ENCODE data around the gene SLC15A4.

The SLC15A4 gene

DNA sequence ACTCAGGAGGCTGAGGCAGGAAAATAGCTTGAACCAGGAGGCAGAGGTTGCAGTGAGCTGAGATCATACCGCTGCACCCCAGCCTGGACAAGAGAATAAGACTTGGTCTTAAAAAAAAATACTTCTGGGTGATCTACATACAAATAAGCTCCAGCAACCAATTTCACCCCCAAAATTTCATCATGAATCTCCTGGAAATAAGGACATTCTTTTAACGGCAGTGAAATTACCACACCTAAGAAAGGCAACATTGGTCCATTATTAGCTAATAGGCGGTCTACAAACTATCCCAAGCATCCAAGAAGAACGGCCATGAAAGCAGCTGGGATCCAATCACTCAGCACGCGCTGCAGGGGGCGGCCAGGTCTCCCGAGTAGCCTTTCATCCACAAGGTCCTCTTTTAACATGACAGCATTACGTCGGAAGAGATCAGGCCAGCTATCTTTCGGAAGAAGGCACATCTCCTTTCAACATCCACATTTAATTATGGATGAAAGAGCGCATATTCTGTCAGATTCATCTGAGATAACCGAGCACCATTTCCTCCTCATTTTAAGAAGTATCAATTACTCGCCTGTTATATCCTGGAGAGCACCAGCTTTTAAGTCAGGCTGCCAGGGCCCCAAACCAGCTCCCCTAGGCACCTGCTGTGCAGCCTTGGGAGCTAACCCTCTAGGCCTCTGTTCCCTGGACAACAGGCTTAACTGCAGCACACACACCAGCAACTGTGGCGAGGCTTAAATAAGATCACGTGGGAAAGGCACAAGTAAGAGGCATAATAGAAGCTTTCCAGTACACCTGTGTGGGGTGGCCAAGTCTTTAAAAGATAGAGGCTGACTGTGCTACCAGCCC lies 4.2 kb downstream of the SLC15A4 start:
- Histone ChIP-seq H3K27me3 (ENCODE audit: control insufficient read depth in 1 of 2, insufficient read depth in 2 of 2, low read length in 2 of 2) (no peaks in the 10 kb centered on the region), H3K9ac (ENCODE audit: low read length) (no peak overlapping the region), H3K4me1 (ENCODE audit: insufficient read depth, low read length) (peaks cover 71% of the 10 kb centered on the region), H3K27ac (ENCODE audit: low read depth, low read length) (no peak overlapping the region), H3K4me3 (ENCODE audit: low read depth in 1 of 2, low read length in 2 of 2) (no peak overlapping the region), H3K9me3 (ENCODE audit: low read length) (no peaks in the 10 kb centered on the region), H3K36me3 (ENCODE audit: insufficient read depth, low read length) (peaks cover under 1% of the 10 kb centered on the region)

DNA sequence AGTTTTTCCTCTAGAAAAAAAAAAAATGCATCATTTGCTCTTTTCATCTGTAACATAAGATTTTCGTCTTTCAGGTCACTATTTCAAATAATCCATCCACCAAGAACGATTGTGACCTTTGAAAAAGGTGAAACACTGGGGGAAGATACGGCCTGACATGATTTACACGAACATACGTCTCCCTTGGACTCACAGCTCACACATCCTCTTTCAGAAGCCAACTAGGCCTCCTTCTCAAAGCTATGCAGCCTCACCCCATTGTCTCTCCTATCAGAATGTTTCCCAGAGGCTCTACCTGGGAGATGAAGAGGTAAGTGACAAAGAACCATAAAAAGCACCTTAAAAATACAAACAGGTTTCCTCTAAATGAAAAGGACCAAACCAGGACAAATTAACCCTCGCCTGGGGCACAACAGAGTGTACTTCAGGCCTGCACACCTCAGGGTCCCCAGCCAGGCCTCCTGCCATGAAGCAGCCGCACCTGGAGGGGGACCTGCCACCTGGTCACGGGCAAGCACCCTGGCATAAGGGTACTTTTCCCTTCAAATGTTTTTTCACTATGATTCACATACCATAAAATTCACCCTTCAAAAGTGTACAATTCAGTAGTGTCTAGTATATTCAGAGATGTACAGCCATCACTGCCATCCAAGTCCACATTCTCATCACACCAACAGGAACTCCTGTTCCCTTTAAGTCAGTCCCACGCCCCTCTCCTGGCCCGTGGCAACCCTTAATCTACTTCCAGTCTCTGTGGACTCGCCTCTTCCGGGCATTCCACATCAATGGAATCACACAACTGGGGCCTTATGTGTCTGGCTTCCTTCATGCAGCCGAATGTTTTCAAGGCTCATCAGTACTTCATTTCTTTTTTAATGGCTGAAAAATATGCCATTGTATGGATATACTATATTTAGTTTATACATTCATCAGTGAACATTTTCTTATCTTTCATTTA lies 5.4 kb downstream of the SLC15A4 start:
- peaks cover 78% of the 10 kb centered on the region for H3K4me1 ChIP-seq (ENCODE audit: insufficient read depth, low read length)
- no peaks in the 10 kb centered on the region for H3K27me3 ChIP-seq (ENCODE audit: control insufficient read depth in 1 of 2, insufficient read depth in 2 of 2, low read length in 2 of 2)
- no peak overlapping the region for H3K4me3 ChIP-seq (ENCODE audit: low read depth in 1 of 2, low read length in 2 of 2)
- H3K9ac ChIP-seq (ENCODE audit: low read length): peak overlapping the region; percentile 2
- H3K36me3 ChIP-seq (ENCODE audit: insufficient read depth, low read length): peaks cover 5% of the 10 kb centered on the region
- H3K27ac ChIP-seq (ENCODE audit: low read depth, low read length): peak overlapping the region; percentile 67
- no peaks in the 10 kb centered on the region for H3K9me3 ChIP-seq (ENCODE audit: low read length)

DNA sequence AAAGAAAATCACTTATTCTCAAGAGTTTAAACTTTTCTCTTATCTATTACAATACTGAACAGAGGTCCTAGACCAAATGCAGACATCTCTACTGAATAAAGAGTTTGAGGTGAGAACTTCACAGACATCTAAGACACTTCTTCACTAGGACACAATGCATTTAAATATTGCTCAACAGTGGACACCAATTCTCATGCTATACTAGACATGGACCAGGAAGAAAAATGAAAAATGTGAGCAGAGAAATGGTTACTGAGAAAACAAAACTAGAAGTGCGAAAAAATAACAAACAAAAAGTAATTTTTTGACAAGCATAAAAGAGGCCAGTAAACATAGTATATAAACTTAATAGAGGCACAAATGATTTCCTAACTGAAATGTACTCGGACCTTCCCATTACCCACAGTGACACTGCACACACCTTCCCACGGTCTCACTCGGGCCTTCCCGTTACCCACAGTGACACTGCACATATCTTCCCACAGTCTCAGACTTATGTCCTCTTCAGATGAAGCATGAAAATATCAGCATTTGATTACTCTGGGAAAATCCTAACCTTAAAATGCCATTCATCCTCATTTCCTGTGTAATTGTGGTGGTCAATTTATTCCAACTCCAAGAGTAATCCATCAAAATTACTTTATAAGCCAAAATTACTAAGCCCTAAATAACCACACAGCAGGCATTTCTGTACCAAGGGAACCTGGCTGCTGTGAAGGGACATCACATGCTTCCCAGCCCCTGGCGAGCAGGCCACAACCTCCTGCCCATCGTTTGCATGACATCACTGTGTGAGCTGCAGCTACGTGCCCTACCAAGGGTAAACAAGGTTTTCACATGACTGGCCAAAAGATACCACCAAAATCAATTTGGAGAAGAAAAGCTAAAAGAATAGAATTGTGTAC lies 6.4 kb downstream of the SLC15A4 start:
- H3K4me3 ChIP-seq (ENCODE audit: low read depth in 1 of 2, low read length in 2 of 2): no peak overlapping the region
- peaks cover 5% of the 10 kb centered on the region for H3K36me3 ChIP-seq (ENCODE audit: insufficient read depth, low read length)
- H3K27ac ChIP-seq (ENCODE audit: low read depth, low read length): peak overlapping the region; percentile 67
- no peaks in the 10 kb centered on the region for H3K9me3 ChIP-seq (ENCODE audit: low read length)
- H3K4me1 ChIP-seq (ENCODE audit: insufficient read depth, low read length): peaks cover 82% of the 10 kb centered on the region
- H3K9ac ChIP-seq (ENCODE audit: low read length): no peak overlapping the region
- no peaks in the 10 kb centered on the region for H3K27me3 ChIP-seq (ENCODE audit: control insufficient read depth in 1 of 2, insufficient read depth in 2 of 2, low read length in 2 of 2)

DNA sequence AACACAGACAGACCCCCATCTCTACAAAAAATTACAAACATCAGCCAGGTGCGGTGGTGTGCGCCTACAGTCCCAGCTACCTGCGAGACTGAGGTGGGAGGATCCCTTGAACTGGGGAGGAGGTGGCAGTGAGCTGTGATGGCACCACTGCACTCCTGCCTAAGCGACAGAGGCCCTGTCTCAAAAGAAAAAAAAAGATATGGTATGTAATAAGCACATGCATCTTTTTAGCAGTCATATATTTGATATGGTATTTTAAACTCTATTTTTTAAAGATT lies 7.2 kb downstream of the SLC15A4 start:
- Histone ChIP-seq H3K9ac (ENCODE audit: low read length) (no peak overlapping the region), H3K27ac (ENCODE audit: low read depth, low read length) (no peak overlapping the region), H3K4me3 (ENCODE audit: low read depth in 1 of 2, low read length in 2 of 2) (no peak overlapping the region), H3K4me1 (ENCODE audit: insufficient read depth, low read length) (peaks cover 79% of the 10 kb centered on the region), H3K9me3 (ENCODE audit: low read length) (no peaks in the 10 kb centered on the region), H3K27me3 (ENCODE audit: control insufficient read depth in 1 of 2, insufficient read depth in 2 of 2, low read length in 2 of 2) (no peaks in the 10 kb centered on the region), H3K36me3 (ENCODE audit: insufficient read depth, low read length) (peaks cover 5% of the 10 kb centered on the region)

DNA sequence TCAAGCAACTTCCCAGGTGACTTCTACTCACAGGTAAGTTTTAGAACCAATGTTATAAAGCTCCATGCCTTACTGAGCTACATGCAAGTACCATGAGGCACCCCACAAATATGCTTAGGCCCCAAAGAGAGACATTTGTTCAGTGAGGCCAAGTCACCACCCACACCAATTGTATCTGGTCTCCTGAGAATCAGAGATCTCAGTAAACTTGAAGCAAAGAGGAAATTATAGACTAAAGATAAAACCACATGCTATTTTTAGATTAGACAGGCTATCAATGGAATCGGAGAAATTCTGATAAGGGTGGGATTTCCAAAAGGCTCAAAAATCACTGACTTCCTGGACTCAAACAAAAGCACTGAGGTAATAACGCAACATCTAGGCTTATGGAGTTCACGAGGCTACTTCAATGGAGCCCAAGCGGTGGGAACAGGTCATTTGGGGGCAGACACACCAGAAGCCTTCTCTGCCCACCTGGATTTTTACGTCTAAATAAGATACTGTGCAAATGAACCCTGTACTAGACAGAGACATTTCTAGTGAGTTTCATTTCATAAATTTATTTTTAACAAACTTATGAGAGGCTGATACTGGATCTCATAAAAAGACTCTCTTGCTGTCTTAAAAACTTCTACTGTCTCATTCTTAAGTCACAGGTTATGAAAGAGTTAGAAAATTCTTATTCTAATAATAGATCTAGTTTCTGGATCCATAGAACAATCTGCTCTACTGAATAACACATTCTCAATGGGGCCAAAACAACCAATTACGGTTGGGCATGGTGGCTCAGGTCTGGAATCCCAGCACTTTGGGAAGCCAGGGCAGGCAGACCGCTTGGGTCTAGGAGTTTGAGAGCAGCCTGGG lies 7.7 kb downstream of the SLC15A4 start:
- Histone ChIP-seq H3K27me3 (ENCODE audit: control insufficient read depth in 1 of 2, insufficient read depth in 2 of 2, low read length in 2 of 2) (no peaks in the 10 kb centered on the region), H3K4me3 (ENCODE audit: low read depth in 1 of 2, low read length in 2 of 2) (no peak overlapping the region), H3K4me1 (ENCODE audit: insufficient read depth, low read length) (peaks cover 79% of the 10 kb centered on the region), H3K9ac (ENCODE audit: low read length) (no peak overlapping the region), H3K9me3 (ENCODE audit: low read length) (no peaks in the 10 kb centered on the region), H3K27ac (ENCODE audit: low read depth, low read length) (no peak overlapping the region), H3K36me3 (ENCODE audit: insufficient read depth, low read length) (peaks cover 5% of the 10 kb centered on the region)

DNA sequence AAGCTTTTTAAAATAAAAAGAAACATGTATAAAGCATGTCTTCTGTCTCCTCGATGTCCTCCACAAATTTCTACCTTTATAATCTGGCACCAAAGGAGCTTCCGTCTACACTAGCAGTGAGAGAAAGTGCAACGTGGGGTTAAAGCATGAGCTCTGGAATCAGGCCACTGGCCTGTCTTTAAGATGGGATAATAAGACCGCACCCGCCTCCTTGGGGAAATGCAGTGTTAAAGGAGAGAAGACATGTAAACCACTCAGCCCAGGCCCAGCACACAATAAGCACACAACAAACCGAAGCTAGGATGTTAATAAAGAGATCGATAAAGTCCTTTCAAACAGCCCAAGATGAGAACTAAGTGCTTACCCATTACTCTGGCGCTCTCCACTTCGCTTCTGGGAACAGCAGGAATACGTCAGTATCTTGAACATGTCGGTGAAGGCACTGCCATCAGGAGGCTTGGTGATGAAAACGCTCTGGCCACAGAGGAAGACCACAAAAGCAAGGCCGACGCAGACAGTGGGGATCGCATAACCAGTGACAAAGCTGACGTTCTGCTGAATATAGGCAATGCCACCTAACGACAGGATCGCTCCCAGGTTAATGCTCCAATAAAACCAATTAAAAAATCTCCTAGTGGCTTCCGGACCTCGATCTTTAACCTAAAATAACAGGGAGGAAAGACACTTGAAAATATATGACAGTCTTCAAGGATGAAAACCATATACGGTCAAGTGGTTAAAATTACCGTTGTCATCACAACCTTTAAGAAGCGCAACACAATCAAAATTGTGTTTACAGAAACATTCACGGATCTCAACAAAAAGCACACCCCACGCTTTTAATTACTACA lies 9.1 kb downstream of the SLC15A4 start:
- Histone ChIP-seq H3K27ac (ENCODE audit: low read depth, low read length) (no peak overlapping the region), H3K4me3 (ENCODE audit: low read depth in 1 of 2, low read length in 2 of 2) (no peak overlapping the region), H3K4me1 (ENCODE audit: insufficient read depth, low read length) (peaks cover 80% of the 10 kb centered on the region)

DNA sequence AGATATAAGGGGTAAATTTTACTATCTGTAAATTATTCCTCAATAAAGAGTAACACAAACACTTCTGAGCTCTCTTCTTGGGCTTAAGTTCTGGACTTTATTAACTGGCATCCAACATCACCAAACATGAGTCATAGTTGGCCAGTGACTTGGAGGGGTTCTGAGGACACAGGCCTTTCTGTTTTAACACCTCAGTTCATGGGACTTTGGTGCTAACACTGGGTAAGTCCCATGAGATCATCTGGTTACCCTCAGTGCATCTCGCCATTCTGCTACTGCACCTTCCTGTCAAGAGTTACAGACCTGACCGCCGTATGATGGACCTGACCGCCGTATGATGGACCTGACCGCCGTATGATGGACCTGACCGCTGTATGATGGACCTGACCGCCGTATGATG lies 9.9 kb downstream of the SLC15A4 start:
- peaks cover 7% of the 10 kb centered on the region for H3K36me3 ChIP-seq (ENCODE audit: insufficient read depth, low read length)
- H3K4me1 ChIP-seq (ENCODE audit: insufficient read depth, low read length): peaks cover 82% of the 10 kb centered on the region
- no peaks in the 10 kb centered on the region for H3K27me3 ChIP-seq (ENCODE audit: control insufficient read depth in 1 of 2, insufficient read depth in 2 of 2, low read length in 2 of 2)
- H3K4me3 ChIP-seq (ENCODE audit: low read depth in 1 of 2, low read length in 2 of 2): no peak overlapping the region
- H3K9me3 ChIP-seq (ENCODE audit: low read length): no peaks in the 10 kb centered on the region
- H3K9ac ChIP-seq (ENCODE audit: low read length): no peak overlapping the region
- no peak overlapping the region for H3K27ac ChIP-seq (ENCODE audit: low read depth, low read length)

More for the DNA sequence above, 9.1 kb downstream of the SLC15A4 start:
- Histone ChIP-seq H3K9me3 (ENCODE audit: low read length) (no peaks in the 10 kb centered on the region), H3K9ac (ENCODE audit: low read length) (no peak overlapping the region), H3K27me3 (ENCODE audit: control insufficient read depth in 1 of 2, insufficient read depth in 2 of 2, low read length in 2 of 2) (no peaks in the 10 kb centered on the region), H3K36me3 (ENCODE audit: insufficient read depth, low read length) (peaks cover 5% of the 10 kb centered on the region)

DNA sequence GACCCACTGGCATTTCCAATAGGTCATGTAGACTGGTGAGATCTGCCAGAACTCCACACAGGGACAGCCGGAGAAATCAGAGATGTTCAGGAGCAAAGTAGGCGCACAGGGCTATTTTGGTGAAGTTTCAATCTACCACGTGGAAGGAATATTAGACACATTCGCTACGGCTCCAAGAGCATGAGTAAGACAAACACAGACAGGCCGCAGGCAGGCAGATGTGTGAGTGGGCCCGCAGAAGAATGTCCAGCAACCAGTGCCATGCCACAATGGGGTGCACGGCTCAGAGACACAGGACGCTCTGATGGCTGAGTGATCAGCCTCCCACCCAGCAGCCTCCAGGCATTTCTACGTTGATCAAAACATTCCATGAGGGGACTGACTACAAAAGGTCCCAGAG lies 10.4 kb downstream of the SLC15A4 start:
- no peaks in the 10 kb centered on the region for H3K27me3 ChIP-seq (ENCODE audit: control insufficient read depth in 1 of 2, insufficient read depth in 2 of 2, low read length in 2 of 2)
- no peak overlapping the region for H3K9ac ChIP-seq (ENCODE audit: low read length)
- H3K36me3 ChIP-seq (ENCODE audit: insufficient read depth, low read length): peaks cover 12% of the 10 kb centered on the region
- no peak overlapping the region for H3K4me3 ChIP-seq (ENCODE audit: low read depth in 1 of 2, low read length in 2 of 2)
- peaks cover 77% of the 10 kb centered on the region for H3K4me1 ChIP-seq (ENCODE audit: insufficient read depth, low read length)
- no peak overlapping the region for H3K27ac ChIP-seq (ENCODE audit: low read depth, low read length)
- H3K9me3 ChIP-seq (ENCODE audit: low read length): no peaks in the 10 kb centered on the region

DNA sequence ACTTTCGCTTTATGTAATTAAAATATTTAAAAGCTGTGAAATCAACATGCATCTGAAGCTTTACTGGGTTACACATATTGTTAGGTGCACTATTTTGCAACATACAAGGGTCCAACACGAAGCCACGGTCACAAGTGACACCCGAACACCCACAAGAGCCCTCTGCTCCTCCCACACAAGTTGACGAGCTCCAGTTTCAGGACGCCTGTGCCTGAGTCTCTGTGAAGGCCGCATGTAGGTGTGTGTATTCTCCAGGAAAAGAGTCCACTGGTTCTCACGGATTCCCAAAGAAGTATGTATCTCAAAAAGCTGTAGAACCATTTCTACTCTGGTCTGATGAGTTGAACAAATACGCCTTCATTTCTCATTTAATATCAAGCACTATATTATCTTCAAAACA lies 12.0 kb downstream of the SLC15A4 start:
- H3K27ac ChIP-seq (ENCODE audit: low read depth, low read length): no peak overlapping the region
- H3K4me1 ChIP-seq (ENCODE audit: insufficient read depth, low read length): peaks cover 61% of the 10 kb centered on the region

More for the DNA sequence above, 12.0 kb downstream of the SLC15A4 start:
- Histone ChIP-seq H3K36me3 (ENCODE audit: insufficient read depth, low read length) (peaks cover 25% of the 10 kb centered on the region), H3K4me3 (ENCODE audit: low read depth in 1 of 2, low read length in 2 of 2) (no peak overlapping the region), H3K9me3 (ENCODE audit: low read length) (no peaks in the 10 kb centered on the region), H3K9ac (ENCODE audit: low read length) (no peak overlapping the region), H3K27me3 (ENCODE audit: control insufficient read depth in 1 of 2, insufficient read depth in 2 of 2, low read length in 2 of 2) (no peaks in the 10 kb centered on the region)
